WTC11 (cell line): Measurements from ENCODE around the gene MRPL39. TPM values are rescaled to one million over a fixed set of nuclear protein-coding genes. Genes with fewer than 3 reads are reported as not detected.

Experiments used
- ATAC-seq: fragments of 200-7000 bp; cut with Tn5 transposase; 2 replicates; pipeline ENCODE4 v1.10.0; 2021; ENCODE audit warnings: mild to moderate bottlenecking, moderate library complexity
- CTCF ChIA-PET: fragments of 300-600 bp; sonication (Branson Sonifier 250); formaldehyde crosslinking; loops from one replicate; lab custom pipeline; 2021; ENCODE audit warnings: antibody characterized with exemption; lab: Charles Lee
- POLR2A ChIA-PET: fragments of 350-600 bp; sonication (Branson Sonifier 250); formaldehyde crosslinking; loops from one replicate; lab custom pipeline; 2021; ENCODE audit warnings: antibody characterized with exemption; lab: Charles Lee
- DNase-seq: peaks from one replicate; pipeline ENCODE4 v3.0.0; 2021; ENCODE audit warnings: low spot score
- H3K27ac Mint-ChIP-seq: 2 replicates; pipeline ENCODE4 v1.8.0; 2021; ENCODE audit warnings: mixed read lengths
- H3K27me3 Mint-ChIP-seq: 2 replicates; pipeline ENCODE4 v1.8.0; 2021; ENCODE audit warnings: low read depth, mild to moderate bottlenecking, moderate library complexity, mixed read lengths
- H3K36me3 Mint-ChIP-seq: 2 replicates; pipeline ENCODE4 v1.8.0; 2021; ENCODE audit warnings: mixed read lengths
- H3K4me1 Mint-ChIP-seq: 2 replicates; pipeline ENCODE4 v1.8.0; 2022; ENCODE audit warnings: mixed read lengths
- H3K4me3 Mint-ChIP-seq: 2 replicates; pipeline ENCODE4 v1.8.0; 2021; ENCODE audit warnings: mild to moderate bottlenecking, moderate library complexity, mixed read lengths
- H3K9me3 Mint-ChIP-seq: 2 replicates; pipeline ENCODE4 v1.8.0; 2021; ENCODE audit warnings: mixed read lengths
- ARID4B ChIP-seq: sonication (generic); formaldehyde crosslinking; IDR thresholded peaks from 2 replicates; pipeline ENCODE4 v1.8.0; 2023; ENCODE audit warnings: missing genetic modification reagents, mild to moderate bottlenecking, borderline replicate concordance
- E2F4 ChIP-seq: sonication (generic); formaldehyde crosslinking; IDR thresholded peaks from 2 replicates; pipeline ENCODE4 v1.8.1; 2022; ENCODE audit warnings: low read depth, mild to moderate bottlenecking, moderate library complexity, missing genetic modification reagents, borderline replicate concordance
- FOXK1 ChIP-seq: sonication (generic); formaldehyde crosslinking; IDR thresholded peaks from 2 replicates; pipeline ENCODE4 v1.8.0; 2022; ENCODE audit warnings: mild to moderate bottlenecking, moderate library complexity, missing genetic modification reagents
- GTF2I ChIP-seq: fragments of 250-450 bp; sonication (Bioruptor Pico); conservative IDR thresholded peaks from 2 replicates; pipeline ENCODE4 v1.4.0; 2021; ENCODE audit warnings: mild to moderate bottlenecking
- IRF2 ChIP-seq: sonication (generic); formaldehyde crosslinking; IDR thresholded peaks from 2 replicates; pipeline ENCODE4 v1.8.0; 2022; ENCODE audit warnings: low read depth, missing genetic modification reagents, borderline replicate concordance
- JUN ChIP-seq: sonication (generic); formaldehyde crosslinking; IDR thresholded peaks from 2 replicates; pipeline ENCODE4 v1.8.0; 2023; ENCODE audit warnings: mild to moderate bottlenecking, missing genetic modification reagents
- MXD4 ChIP-seq: fragments of 250-450 bp; sonication (Bioruptor Pico); IDR thresholded peaks from 2 replicates; pipeline ENCODE4 v1.8.0; 2021; ENCODE audit warnings: mild to moderate bottlenecking, moderate library complexity, borderline replicate concordance
- NFE2L1 ChIP-seq: sonication (generic); formaldehyde crosslinking; IDR thresholded peaks from 2 replicates; pipeline ENCODE4 v1.8.1; 2023; ENCODE audit warnings: missing genetic modification reagents
- NR3C1 ChIP-seq: sonication (generic); formaldehyde crosslinking; conservative IDR thresholded peaks from 2 replicates; pipeline ENCODE4 v1.8.1; 2023; ENCODE audit warnings: low read depth, mild to moderate bottlenecking, missing genetic modification reagents
- PRDM15 ChIP-seq: sonication (generic); formaldehyde crosslinking; IDR thresholded peaks from 2 replicates; pipeline ENCODE4 v1.8.0; 2022; ENCODE audit warnings: missing genetic modification reagents
- RORB ChIP-seq: fragments of 250-450 bp; sonication (Bioruptor Pico); IDR thresholded peaks from 2 replicates; pipeline ENCODE4 v1.9.0; 2021; ENCODE audit warnings: mild to moderate bottlenecking
- SMAD3 ChIP-seq: sonication (generic); formaldehyde crosslinking; IDR thresholded peaks from 2 replicates; pipeline ENCODE4 v1.8.0; 2022; ENCODE audit warnings: missing genetic modification reagents, mild to moderate bottlenecking, borderline replicate concordance
- SP1 ChIP-seq: sonication (generic); formaldehyde crosslinking; conservative IDR thresholded peaks from 2 replicates; pipeline ENCODE4 v1.8.1; 2022; ENCODE audit warnings: missing genetic modification reagents
- TEAD4 ChIP-seq: sonication (generic); formaldehyde crosslinking; IDR thresholded peaks from 2 replicates; pipeline ENCODE4 v1.8.0; 2022; ENCODE audit warnings: mild to moderate bottlenecking, missing genetic modification reagents
- ZBTB43 ChIP-seq: sonication (generic); formaldehyde crosslinking; IDR thresholded peaks from 2 replicates; pipeline ENCODE4 v1.8.1; 2023; ENCODE audit warnings: mild to moderate bottlenecking, missing genetic modification reagents
- ZNF121 ChIP-seq: sonication (generic); formaldehyde crosslinking; IDR thresholded peaks from 2 replicates; pipeline ENCODE4 v1.8.0; 2023; ENCODE audit warnings: missing genetic modification reagents
- ZNF396 ChIP-seq: fragments of 250-450 bp; sonication (Bioruptor Pico); IDR thresholded peaks from 2 replicates; pipeline ENCODE4 v1.8.0; 2021; ENCODE audit warnings: mild to moderate bottlenecking, moderate library complexity, borderline replicate concordance
- ZNF425 ChIP-seq: fragments of 250-450 bp; sonication (Bioruptor Pico); conservative IDR thresholded peaks from 2 replicates; pipeline ENCODE4 v1.9.0; 2021; ENCODE audit warnings: mild to moderate bottlenecking
- ZSCAN18 ChIP-seq: fragments of 250-450 bp; sonication (Bioruptor Pico); IDR thresholded peaks from 2 replicates; pipeline ENCODE4 v2.1.2; 2022; ENCODE audit warnings: mild to moderate bottlenecking, moderate library complexity
- total RNA-seq: library from RNA; stranded (reverse); gene quantifications from 3 replicates; pipeline ENCODE4 v1.2.3, GENCODE V29; 2021

MRPL39 gene
- total RNA-seq, 1 experiment from 2014 or later = 34.7 TPM

- no peak for TF ChIP-seq PRDM15 (CRISPR knock-in tag)
- peak; percentile 87 for TF ChIP-seq E2F4 (CRISPR knock-in tag)
- peak; percentile 84; the same call in 1 of the 2 replicates for TF ChIP-seq ZBTB43 (CRISPR knock-in tag)
These were observed at the start of gene MRPL39 (continued) for GRCh38 chr21:25607151-25608043.

GRCh38 chr21:25656412-25656811, 49.1 kb upstream of the MRPL39 start:
- Mint-ChIP-seq H3K4me1 (peaks cover 25% of the 10 kb centered on the region), H3K27ac (no peak overlapping the region), H3K4me3 (no peak overlapping the region), H3K36me3 (peaks cover 3% of the 10 kb centered on the region), H3K27me3 (no peaks in the 10 kb centered on the region), H3K9me3 (peaks cover 10% of the 10 kb centered on the region)
- DNase-seq = no peak
- ChIA-PET CTCF (no interaction called here), POLR2A (no interaction called here)
- TF ChIP-seq GTF2I (CRISPR knock-in tag) = no peak
- TF ChIP-seq RORB (CRISPR knock-in tag) = no peak
- TF ChIP-seq FOXK1 (CRISPR knock-in tag) = no peak
- TF ChIP-seq ZSCAN18 (CRISPR knock-in tag) = no peak
- no peak for TF ChIP-seq ZNF121 (CRISPR knock-in tag)
- TF ChIP-seq NR3C1 = no peak
- TF ChIP-seq NFE2L1 (CRISPR knock-in tag) = no peak
- TF ChIP-seq MXD4 (CRISPR knock-in tag) = no peak
- TF ChIP-seq ZNF425 (CRISPR knock-in tag) = no peak
- no peak for TF ChIP-seq JUN (CRISPR knock-in tag)
- no peak for TF ChIP-seq ARID4B (CRISPR knock-in tag)
- TF ChIP-seq ZNF396 = no peak
- no peak for TF ChIP-seq TEAD4 (CRISPR knock-in tag)
- TF ChIP-seq SMAD3 = no peak
- TF ChIP-seq IRF2 (CRISPR knock-in tag) = no peak
- no peak for TF ChIP-seq SP1 (CRISPR knock-in tag)
- ATAC-seq = no peak
